Ishikawa (cell line): ENCODE data around the gene ZSCAN16.
"Not testable (repeated sequence)": the region's sequence is repeated elsewhere in the genome, so short reads cannot be mapped to it uniquely, and the experiment has no call there.

Experiments used
- CEBPB ChIP-seq: IDR thresholded peaks from 2 replicates; pipeline ENCODE4 v1.6.1; 2012
- CREB1 ChIP-seq: IDR thresholded peaks from 2 replicates; pipeline ENCODE4 v1.6.1; 2012; ENCODE audit warnings: low read depth
- EGR1 ChIP-seq: IDR thresholded peaks from 2 replicates; pipeline ENCODE4 v1.6.1; 2012
- EP300 ChIP-seq: IDR thresholded peaks from 2 replicates; pipeline ENCODE4 v1.6.1; 2012; ENCODE audit warnings: borderline replicate concordance
- FOXM1 ChIP-seq: IDR thresholded peaks from 2 replicates; pipeline ENCODE4 v1.6.1; 2012; ENCODE audit warnings: low read depth, borderline replicate concordance
- MAX ChIP-seq: IDR thresholded peaks from 2 replicates; pipeline ENCODE4 v1.6.1; 2012
- NFIC ChIP-seq: IDR thresholded peaks from 2 replicates; pipeline ENCODE4 v1.6.1; 2012
- RAD21 ChIP-seq: IDR thresholded peaks from 2 replicates; pipeline ENCODE4 v1.6.1; 2012; ENCODE audit warnings: low read depth
- REST ChIP-seq: IDR thresholded peaks from 2 replicates; pipeline ENCODE4 v1.6.1; 2012; ENCODE audit warnings: low read depth, mild to moderate bottlenecking
- TAF1 ChIP-seq: IDR thresholded peaks from 2 replicates; pipeline ENCODE4 v1.6.1; 2012; ENCODE audit warnings: low read depth, mild to moderate bottlenecking
- TCF12 ChIP-seq: IDR thresholded peaks from 2 replicates; pipeline ENCODE4 v1.6.1; 2012; ENCODE audit warnings: low read depth
- TEAD4 ChIP-seq: IDR thresholded peaks from 2 replicates; pipeline ENCODE4 v1.6.1; 2012
- USF1 ChIP-seq: IDR thresholded peaks from 2 replicates; pipeline ENCODE4 v1.6.1; 2012
- YY1 ChIP-seq: IDR thresholded peaks from 2 replicates; pipeline ENCODE4 v1.6.1; 2012; ENCODE audit warnings: low read depth
- ZBTB7A ChIP-seq: IDR thresholded peaks from 2 replicates; pipeline ENCODE4 v1.6.1; 2012; ENCODE audit warnings: low read depth

The ZSCAN16 gene

GRCh38 chr6:28124350-28124970, at the start of gene ZSCAN16:
Gene ZSCAN16 (plus strand): TSS chr6:28124609. CDS start chr6:28125444, 835 bp downstream.
- no peak for TF ChIP-seq RAD21
- no peak for TF ChIP-seq USF1
- TF ChIP-seq TEAD4 = no peak
- TF ChIP-seq CREB1 = no peak
- TF ChIP-seq FOXM1 = no peak
- TF ChIP-seq CEBPB = peak; percentile 8; the same call in 1 of the 2 replicates
- TF ChIP-seq REST = no peak
- no peak for TF ChIP-seq NFIC
- TF ChIP-seq ZBTB7A = no peak
- TF ChIP-seq MAX = peak; percentile 49; the same call in 1 of the 2 replicates
- 0 out of 2 replicates have a peak, but pooled peaks have one; percentile 22 for TF ChIP-seq TCF12
- no peak for TF ChIP-seq EGR1
- TF ChIP-seq TAF1 = peak; percentile 86
- TF ChIP-seq EP300 = 0 out of 2 replicates have a peak, but pooled peaks have one; percentile 20
- TF ChIP-seq YY1 = no peak; the same call in 1 of the 2 replicates

GRCh38 chr6:28078050-28078449, 46.4 kb upstream of the ZSCAN16 start:
- TF ChIP-seq MAX (no peak), ZBTB7A (no peak), RAD21 (no peak), EGR1 (no peak), TEAD4 (no peak), TAF1 (no peak), FOXM1 (no peak), CEBPB (no peak), REST (no peak), NFIC (no peak), TCF12 (no peak), YY1 (no peak)

- TF ChIP-seq EGR1 (no peak), TEAD4 (no peak), CEBPB (no peak), MAX (no peak), RAD21 (no peak), NFIC (no peak), REST (no peak), EP300 (no peak), TCF12 (no peak), YY1 (no peak), FOXM1 (no peak), USF1 (no peak), TAF1 (no peak), ZBTB7A (no peak), CREB1 (no peak)
Measured at GRCh38 chr6:28078836-28079235, 45.6 kb upstream of the ZSCAN16 start.

- not testable (repeated sequence) for TF ChIP-seq YY1, REST, CEBPB
Measured at GRCh38 chr6:28080381-28080630, 44.1 kb upstream of the ZSCAN16 start, which contains the start of gene ZNF165. Gene ZNF165 (plus strand): TSS chr6:28080568. CDS start chr6:28085481, 4,913 bp downstream.
